ENCODE measurements around the gene CPLANE1. TPM values are rescaled to one million over a fixed set of nuclear protein-coding genes. Genes with fewer than 3 reads are reported as not detected.

CPLANE1 gene
- polyA plus RNA-seq, 1 experiment, result 6.8 TPM

- Histone ChIP-seq H3K27me3 (ENCODE audit: control insufficient read depth, insufficient read depth, low read length) (no peaks in the 10 kb centered on the region), H3K4me3 (ENCODE audit: low read depth, low read length) (no peak overlapping the region), H3K36me3 (ENCODE audit: control insufficient read depth, insufficient read depth, low read length) (peaks cover 5% of the 10 kb centered on the region)
- no peak for TF ChIP-seq CTCF (IDR thresholded peaks at IDR 0.05; ENCODE audit: insufficient read depth, low read depth, low read length)
- DNase-seq (ENCODE audit: low read depth), result no peak
- CTCF ChIA-PET, result interaction anchor here (1.0 kb wide), 1 partner anchor 25 kb away, joined by 3 read pairs; no protein-coding TSS in a partner anchor
- POLR2A ChIA-PET, result no interaction called here
These were observed 74.2 kb downstream of the CPLANE1 start for GRCh38 chr5:37174928-37175327.

DNA sequence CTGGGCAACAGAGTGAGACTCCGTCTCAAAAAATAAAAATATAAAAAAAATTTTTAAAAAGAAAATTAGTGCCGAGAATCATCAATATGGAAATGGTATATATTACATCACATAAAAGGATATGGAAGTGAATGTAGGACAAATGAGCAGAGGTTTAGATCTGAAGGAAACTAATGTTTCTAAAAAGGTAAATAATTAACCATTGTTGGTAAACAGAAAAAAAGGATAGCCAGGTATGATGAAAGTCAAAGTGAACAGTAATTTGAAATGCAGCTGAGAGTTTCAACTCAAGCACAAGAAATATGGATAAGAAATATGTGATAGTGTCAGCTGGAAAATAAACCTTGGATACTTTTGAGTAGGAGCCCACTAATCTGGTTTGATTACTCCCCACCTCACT is 76.2 kb downstream of the CPLANE1 start:
- no peak for DNase-seq (ENCODE audit: low read depth)
- peaks cover 8% of the 10 kb centered on the region for H3K36me3 ChIP-seq (ENCODE audit: control insufficient read depth, insufficient read depth, low read length)
- ChIA-PET CTCF (interaction anchor here (0.6 kb wide), 1 partner anchor 18 kb away, joined by 6 read pairs; no protein-coding TSS in a partner anchor), POLR2A (no interaction called here)
- TF ChIP-seq CTCF (IDR thresholded peaks at IDR 0.05; ENCODE audit: insufficient read depth, low read depth, low read length), result no peak
- H3K27me3 ChIP-seq (ENCODE audit: control insufficient read depth, insufficient read depth, low read length), result no peaks in the 10 kb centered on the region
- no peak overlapping the region for H3K4me3 ChIP-seq (ENCODE audit: low read depth, low read length)

DNA sequence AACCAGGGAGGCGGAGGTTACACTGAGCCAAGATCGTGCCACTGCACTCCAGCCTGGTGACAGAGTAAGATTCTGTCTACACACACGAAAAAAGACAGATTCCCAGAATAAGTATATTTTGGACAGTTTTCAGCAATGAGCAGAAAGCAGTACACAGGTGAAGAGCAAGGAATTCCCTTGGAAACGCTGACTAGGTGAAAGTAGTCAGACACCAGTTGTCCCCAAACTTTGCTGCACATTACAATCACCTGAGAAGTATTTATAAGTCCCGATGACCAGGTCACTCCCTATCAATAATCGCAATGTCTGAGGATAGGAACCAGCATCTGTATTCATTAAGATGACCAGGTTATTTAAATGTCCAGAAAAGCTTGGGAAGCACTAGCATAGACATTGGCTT is 78.3 kb downstream of the CPLANE1 start:
- ChIA-PET CTCF (no interaction called here), POLR2A (no interaction called here)
- Histone ChIP-seq H3K36me3 (ENCODE audit: control insufficient read depth, insufficient read depth, low read length) (peaks cover 8% of the 10 kb centered on the region), H3K27me3 (ENCODE audit: control insufficient read depth, insufficient read depth, low read length) (no peaks in the 10 kb centered on the region), H3K4me3 (ENCODE audit: low read depth, low read length) (no peak overlapping the region)
- TF ChIP-seq CTCF (IDR thresholded peaks at IDR 0.05; ENCODE audit: insufficient read depth, low read depth, low read length), result no peak
- no peak for DNase-seq (ENCODE audit: low read depth)

GRCh38 chr5:37166197-37166596 is 83.0 kb downstream of the CPLANE1 start:
- H3K27me3 ChIP-seq (ENCODE audit: control insufficient read depth, insufficient read depth, low read length), result no peaks in the 10 kb centered on the region
- no peak for DNase-seq (ENCODE audit: low read depth)
- no peak for TF ChIP-seq CTCF (IDR thresholded peaks at IDR 0.05; ENCODE audit: insufficient read depth, low read depth, low read length)
- POLR2A ChIA-PET, result no interaction called here
- CTCF ChIA-PET, result no interaction called here
- H3K4me3 ChIP-seq (ENCODE audit: low read depth, low read length), result no peak overlapping the region
- peaks cover 3% of the 10 kb centered on the region; the same call in 1 of the 2 replicates for H3K36me3 ChIP-seq (ENCODE audit: control insufficient read depth, insufficient read depth, low read length)

DNA sequence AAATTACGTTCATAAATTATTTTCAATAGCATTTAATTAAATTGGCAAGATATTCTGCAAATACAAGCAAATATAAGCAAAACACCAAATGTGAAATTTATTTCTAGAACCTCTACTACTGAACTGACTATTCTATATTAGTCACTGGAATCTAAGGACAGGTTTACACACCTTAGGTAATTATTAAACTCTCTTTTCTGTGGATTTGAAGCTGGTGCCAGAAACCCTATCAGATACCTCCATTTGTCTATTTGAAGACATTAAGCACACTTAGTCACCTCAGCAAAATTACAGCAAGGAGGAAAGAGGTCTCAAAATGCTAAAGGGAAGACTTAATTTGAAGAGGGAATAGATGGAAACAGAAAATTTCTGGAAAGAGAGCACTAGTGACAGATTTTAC is 83.4 kb downstream of the CPLANE1 start:
- DNase-seq (ENCODE audit: low read depth), result no peak
- H3K36me3 ChIP-seq (ENCODE audit: control insufficient read depth, insufficient read depth, low read length), result peaks cover 3% of the 10 kb centered on the region; the same call in 1 of the 2 replicates
- H3K4me3 ChIP-seq (ENCODE audit: low read depth, low read length), result no peak overlapping the region
- POLR2A ChIA-PET, result no interaction called here
- no peak for TF ChIP-seq CTCF (IDR thresholded peaks at IDR 0.05; ENCODE audit: insufficient read depth, low read depth, low read length)
- CTCF ChIA-PET, result no interaction called here
- H3K27me3 ChIP-seq (ENCODE audit: control insufficient read depth, insufficient read depth, low read length), result no peaks in the 10 kb centered on the region

Measured in BJ (cell line).